ENCODE results near the gene ZNF225.
"Not testable (repeated sequence)": the region's sequence is repeated elsewhere in the genome, so short reads cannot be mapped to it uniquely, and the experiment has no call there.

The ZNF225 gene

DNA sequence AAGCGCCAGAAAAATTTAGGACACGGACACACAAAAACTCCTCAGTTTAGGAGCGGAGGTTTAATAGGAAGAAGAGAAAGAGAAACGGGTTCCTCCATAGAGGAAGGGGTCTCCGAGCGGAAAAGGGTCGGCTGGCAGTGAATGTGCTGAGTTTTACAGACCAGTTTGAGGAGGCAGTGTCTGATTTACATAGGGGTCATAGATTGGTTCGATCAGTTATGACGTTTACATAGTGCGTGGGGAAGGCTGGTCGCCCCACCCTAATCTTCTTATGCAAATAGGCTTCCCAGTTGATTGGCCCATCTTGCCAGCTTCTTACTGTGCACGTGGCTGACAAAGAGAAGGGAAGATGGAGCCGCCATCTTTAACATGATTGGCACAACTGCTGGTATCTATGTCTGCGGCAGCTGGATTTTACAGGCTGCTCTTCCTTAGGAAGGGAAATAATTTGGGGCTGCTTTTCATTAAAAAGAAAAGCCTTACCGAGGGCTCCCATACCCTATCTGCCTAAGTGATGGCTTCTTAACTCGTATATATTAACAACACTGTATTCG lies 1.2 kb upstream of the ZNF225 start:
- peaks cover 21 to 37% of the 10 kb centered on the region in 2 donors for H3K9me3 ChIP-seq (ENCODE audit: control insufficient read depth in 1 of 2, low read length in 2 of 2)
- no peaks in the 10 kb centered on the region for H3K27me3 ChIP-seq (ENCODE audit: low read depth, low read length)
- H3K27ac ChIP-seq (ENCODE audit: low read length), result no peak overlapping the region
- peaks cover 14 to 32% of the 10 kb centered on the region in 2 donors for H3K36me3 ChIP-seq (ENCODE audit: control insufficient read depth in 1 of 2, insufficient read depth in 2 of 2, low read length in 2 of 2)
- peak overlapping the region; percentile 87 to 97 for H3K4me3 ChIP-seq (ENCODE audit: low read depth in 1 of 2, low read length in 2 of 2)
- peaks cover 4 to 16% of the 10 kb centered on the region in 2 donors for H3K4me1 ChIP-seq (ENCODE audit: control insufficient read depth in 1 of 2, insufficient read depth in 2 of 2, low read length in 2 of 2)

DNA sequence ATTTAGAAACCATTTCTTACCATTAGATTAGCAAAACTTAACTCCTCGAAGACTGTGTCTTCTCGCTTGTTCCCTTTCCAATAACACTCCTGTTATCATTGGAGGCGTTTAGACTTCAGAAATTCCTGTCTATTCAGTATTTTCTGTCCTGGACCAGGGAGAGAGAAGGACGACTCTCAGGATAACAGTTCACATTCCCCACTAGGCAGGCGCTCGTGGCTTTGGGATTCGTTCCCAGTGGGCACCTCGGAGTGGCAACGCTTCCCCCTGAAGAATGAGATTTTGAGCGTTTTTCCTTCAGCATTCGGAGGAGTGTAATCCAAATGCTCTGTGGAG lies 429 bp upstream of the ZNF225 start:
- H3K9me3 ChIP-seq (ENCODE audit: control insufficient read depth in 1 of 2, low read length in 2 of 2), result peaks cover 13 to 29% of the 10 kb centered on the region in 2 donors
- no peaks in the 10 kb centered on the region for H3K27me3 ChIP-seq (ENCODE audit: low read depth, low read length)
- peak overlapping the region; percentile 64 for H3K27ac ChIP-seq (ENCODE audit: low read length)
- H3K4me3 ChIP-seq (ENCODE audit: low read depth in 1 of 2, low read length in 2 of 2), result peak overlapping the region; percentile 87 to 97
- H3K36me3 ChIP-seq (ENCODE audit: control insufficient read depth in 1 of 2, insufficient read depth in 2 of 2, low read length in 2 of 2), result peaks cover 14 to 29% of the 10 kb centered on the region in 2 donors
- H3K4me1 ChIP-seq (ENCODE audit: control insufficient read depth in 1 of 2, insufficient read depth in 2 of 2, low read length in 2 of 2), result peaks cover 4 to 16% of the 10 kb centered on the region in 2 donors

DNA sequence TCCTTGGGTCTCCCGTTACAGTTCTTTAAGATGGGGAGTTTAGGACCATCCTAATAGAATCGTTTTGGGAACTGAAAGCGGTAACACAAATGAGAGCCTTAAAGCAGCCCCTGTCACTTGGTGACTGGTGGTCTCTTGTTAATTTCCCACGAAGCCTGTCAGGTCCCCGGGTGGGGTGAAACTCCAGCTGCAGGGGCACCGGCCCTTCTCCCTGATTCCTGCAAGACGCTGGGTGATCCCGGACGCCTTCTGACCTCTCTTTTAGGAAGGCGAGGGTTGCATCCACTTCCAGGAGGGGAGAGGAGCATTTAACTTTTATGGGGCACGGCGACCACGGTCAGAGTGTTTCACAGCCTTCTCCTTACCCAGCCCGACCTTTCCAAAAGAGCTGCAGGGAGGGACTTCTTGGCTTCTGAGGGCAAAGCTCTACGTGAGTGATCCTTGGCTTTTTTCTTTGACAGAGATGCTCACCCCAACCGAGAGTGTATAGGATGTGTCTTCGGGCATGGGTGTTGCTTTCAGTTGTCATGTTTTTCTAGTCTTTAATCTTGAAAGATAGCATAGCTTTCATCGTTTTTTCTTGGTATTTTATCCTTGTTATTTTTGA lies 688 bp downstream of the ZNF225 start:
- H3K4me1 ChIP-seq (ENCODE audit: control insufficient read depth in 1 of 2, insufficient read depth in 2 of 2, low read length in 2 of 2), result peaks cover 4 to 16% of the 10 kb centered on the region in 2 donors
- H3K27ac ChIP-seq (ENCODE audit: low read length), result peak overlapping the region; percentile 88
- peaks cover 16 to 32% of the 10 kb centered on the region in 2 donors for H3K36me3 ChIP-seq (ENCODE audit: control insufficient read depth in 1 of 2, insufficient read depth in 2 of 2, low read length in 2 of 2)
- H3K4me3 ChIP-seq (ENCODE audit: low read depth in 1 of 2, low read length in 2 of 2), result peak overlapping the region; percentile 87 to 97
- peaks cover 5 to 24% of the 10 kb centered on the region in 2 donors for H3K9me3 ChIP-seq (ENCODE audit: control insufficient read depth in 1 of 2, low read length in 2 of 2)
- no peaks in the 10 kb centered on the region for H3K27me3 ChIP-seq (ENCODE audit: low read depth, low read length)

DNA sequence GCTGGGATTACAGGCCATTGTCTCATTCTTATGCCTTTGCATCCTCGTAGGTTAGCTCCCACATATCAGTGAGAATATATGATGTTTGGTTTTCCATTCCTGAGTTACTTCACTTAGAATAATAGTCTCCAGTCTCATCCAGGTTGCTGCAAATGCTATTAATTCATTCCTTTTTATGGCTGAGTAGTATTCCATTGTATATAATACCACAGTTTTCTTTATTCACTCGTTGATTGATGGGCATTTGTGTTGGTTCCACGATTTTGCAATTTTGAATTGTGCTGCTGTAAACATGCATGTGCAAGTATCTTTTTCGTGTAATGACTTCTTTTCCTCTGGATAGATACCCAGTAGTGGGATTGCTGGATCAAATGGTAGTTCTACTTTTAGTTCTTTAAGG lies 8.0 kb downstream of the ZNF225 start:
- not testable (repeated sequence) for H3K4me3 ChIP-seq (ENCODE audit: low read depth in 1 of 2, low read length in 2 of 2); H3K4me1 ChIP-seq (ENCODE audit: control insufficient read depth in 1 of 2, insufficient read depth in 2 of 2, low read length in 2 of 2); H3K27ac ChIP-seq (ENCODE audit: low read length); H3K27me3 ChIP-seq (ENCODE audit: low read depth, low read length)
- peaks cover 25 to 89% of the 10 kb centered on the region in 2 donors for H3K36me3 ChIP-seq (ENCODE audit: control insufficient read depth in 1 of 2, insufficient read depth in 2 of 2, low read length in 2 of 2)
- H3K9me3 ChIP-seq (ENCODE audit: control insufficient read depth in 1 of 2, low read length in 2 of 2), result peaks cover 0 to 31% of the 10 kb centered on the region in 2 donors

DNA sequence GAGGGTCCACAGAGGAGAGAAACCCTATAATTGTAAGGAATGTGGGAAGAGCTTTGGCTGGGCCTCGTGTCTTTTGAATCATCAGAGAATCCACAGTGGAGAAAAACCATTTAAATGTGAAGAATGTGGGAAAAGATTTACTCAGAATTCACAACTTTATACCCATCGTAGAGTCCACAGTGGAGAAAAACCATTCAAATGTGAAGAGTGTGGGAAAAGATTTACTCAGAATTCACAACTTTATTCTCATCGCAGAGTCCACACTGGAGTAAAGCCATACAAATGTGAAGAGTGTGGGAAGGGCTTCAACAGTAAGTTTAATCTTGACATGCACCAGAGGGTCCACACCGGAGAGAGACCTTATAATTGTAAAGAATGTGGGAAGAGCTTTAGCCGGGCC lies 18.8 kb downstream of the ZNF225 start:
- H3K27me3 ChIP-seq (ENCODE audit: low read depth, low read length), result no peaks in the 10 kb centered on the region
- no peak overlapping the region for H3K27ac ChIP-seq (ENCODE audit: low read length)
- peak overlapping the region in 1 of 2 donors; percentile 39 for H3K4me3 ChIP-seq (ENCODE audit: low read depth in 1 of 2, low read length in 2 of 2)
- H3K4me1 ChIP-seq (ENCODE audit: control insufficient read depth in 1 of 2, insufficient read depth in 2 of 2, low read length in 2 of 2), result no peaks in the 10 kb centered on the region
- H3K9me3 ChIP-seq (ENCODE audit: control insufficient read depth in 1 of 2, low read length in 2 of 2), result peaks cover 34 to 47% of the 10 kb centered on the region in 2 donors
- H3K36me3 ChIP-seq (ENCODE audit: control insufficient read depth in 1 of 2, insufficient read depth in 2 of 2, low read length in 2 of 2), result peaks cover 29 to 58% of the 10 kb centered on the region in 2 donors

DNA sequence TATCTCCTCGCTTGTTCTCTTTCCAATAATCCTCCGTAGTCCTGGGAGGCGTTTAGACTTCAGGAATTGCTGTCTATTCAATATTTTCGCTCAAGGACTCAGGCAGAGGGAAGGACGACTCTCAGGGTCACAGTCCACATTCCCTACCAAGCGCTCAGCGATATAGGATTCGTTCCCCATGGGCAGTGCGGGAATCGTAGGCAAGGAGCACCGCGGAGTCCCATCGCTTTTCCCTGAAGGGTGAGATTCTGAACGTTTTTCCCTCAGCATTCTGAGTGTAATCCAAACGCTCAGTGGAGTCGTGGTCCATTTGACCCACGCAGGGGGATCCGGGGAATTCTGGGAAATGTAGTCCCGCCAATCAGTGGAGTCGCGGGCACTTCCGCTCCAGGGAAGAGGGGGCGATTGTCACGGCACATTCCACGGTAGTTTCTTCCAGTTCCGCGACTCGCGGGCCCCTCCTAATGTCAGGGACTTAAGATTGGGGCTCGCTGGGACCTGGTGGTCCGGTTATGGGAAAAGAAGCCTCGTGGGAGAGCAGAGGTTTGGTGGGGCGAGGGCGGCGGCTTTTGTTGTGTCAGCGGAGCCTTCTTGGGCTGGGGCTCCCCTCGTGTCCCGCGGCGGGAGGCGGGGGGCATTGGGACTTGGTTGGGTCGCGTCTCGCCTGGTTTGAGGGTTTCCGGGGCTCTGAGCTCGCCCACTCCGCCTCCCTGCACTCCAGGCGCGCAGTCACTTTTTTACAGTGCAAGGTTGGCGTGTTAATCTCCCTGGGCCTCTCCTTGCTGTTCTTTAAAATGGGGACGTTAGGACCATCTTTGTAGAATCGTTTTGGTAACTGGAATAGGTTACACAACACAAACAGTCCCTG lies 28.2 kb downstream of the ZNF225 start, which contains the start of gene ZNF234:
ZNF234 (plus strand) TSS at position 364 of the 868 bp plus-strand sequence. CDS start 3,079 bp downstream, outside the sequence.
- Histone ChIP-seq H3K9me3 (ENCODE audit: control insufficient read depth in 1 of 2, low read length in 2 of 2) (no peaks in the 10 kb centered on the region), H3K27ac (ENCODE audit: low read length) (peak within 1 kb of the TSS; percentile 80), H3K4me1 (ENCODE audit: control insufficient read depth in 1 of 2, insufficient read depth in 2 of 2, low read length in 2 of 2) (peaks cover 0 to 12% of the 10 kb centered on the region in 2 donors), H3K27me3 (ENCODE audit: low read depth, low read length) (no peaks in the 10 kb centered on the region), H3K4me3 (ENCODE audit: low read depth in 1 of 2, low read length in 2 of 2) (peak within 1 kb of the TSS; percentile 85 to 91), H3K36me3 (ENCODE audit: control insufficient read depth in 1 of 2, insufficient read depth in 2 of 2, low read length in 2 of 2) (peaks cover 10 to 26% of the 10 kb centered on the region in 2 donors)

DNA sequence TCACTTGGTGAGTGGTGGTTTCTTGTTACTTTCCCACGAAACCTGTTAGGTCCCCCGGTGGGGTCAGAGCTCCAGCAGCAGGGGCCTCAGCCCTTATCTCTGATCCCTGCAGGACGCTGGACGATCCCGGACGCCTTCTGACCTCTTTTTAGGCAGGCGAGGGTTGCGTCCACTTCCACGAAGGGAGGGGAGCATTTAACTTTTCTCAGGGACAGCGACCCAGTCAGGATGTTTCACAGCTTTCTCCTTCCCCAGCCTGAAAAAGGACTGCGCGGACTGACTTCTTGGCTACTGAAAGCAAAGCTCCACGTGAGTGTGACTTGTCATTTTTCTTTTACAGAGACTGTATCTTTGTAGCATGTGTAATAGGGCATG lies 28.8 kb downstream of the ZNF225 start:
- Histone ChIP-seq H3K27me3 (ENCODE audit: low read depth, low read length) (no peaks in the 10 kb centered on the region), H3K4me3 (ENCODE audit: low read depth in 1 of 2, low read length in 2 of 2) (peak overlapping the region; percentile 85 to 91), H3K4me1 (ENCODE audit: control insufficient read depth in 1 of 2, insufficient read depth in 2 of 2, low read length in 2 of 2) (peaks cover 0 to 12% of the 10 kb centered on the region in 2 donors), H3K9me3 (ENCODE audit: control insufficient read depth in 1 of 2, low read length in 2 of 2) (no peaks in the 10 kb centered on the region), H3K27ac (ENCODE audit: low read length) (no peak overlapping the region), H3K36me3 (ENCODE audit: control insufficient read depth in 1 of 2, insufficient read depth in 2 of 2, low read length in 2 of 2) (peaks cover 11 to 27% of the 10 kb centered on the region in 2 donors)

DNA sequence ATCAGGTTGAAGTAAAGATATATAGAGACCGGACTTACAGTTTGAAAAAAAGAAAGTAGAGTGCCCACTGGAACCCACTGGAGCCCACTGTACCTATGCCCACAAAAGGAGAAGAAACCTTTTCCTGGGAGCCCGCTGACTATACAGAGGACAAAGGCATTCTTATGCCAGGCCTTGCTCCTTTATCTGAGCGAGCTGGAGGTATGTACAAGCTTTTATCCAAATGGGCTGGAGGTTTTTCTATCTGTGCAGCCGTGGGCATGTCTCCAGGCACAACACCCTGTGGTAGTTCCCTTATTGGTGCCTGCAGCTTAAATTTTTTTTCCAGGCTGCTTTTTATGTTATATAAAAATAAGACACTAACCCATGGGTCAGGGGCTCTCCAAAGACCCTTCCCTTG lies 36.6 kb downstream of the ZNF225 start:
- no peak overlapping the region for H3K27ac ChIP-seq (ENCODE audit: low read length)
- H3K27me3 ChIP-seq (ENCODE audit: low read depth, low read length), result no peaks in the 10 kb centered on the region
- no peak overlapping the region for H3K4me3 ChIP-seq (ENCODE audit: low read depth in 1 of 2, low read length in 2 of 2)
- H3K36me3 ChIP-seq (ENCODE audit: control insufficient read depth in 1 of 2, insufficient read depth in 2 of 2, low read length in 2 of 2), result peaks cover 57 to 91% of the 10 kb centered on the region in 2 donors
- H3K4me1 ChIP-seq (ENCODE audit: control insufficient read depth in 1 of 2, insufficient read depth in 2 of 2, low read length in 2 of 2), result no peaks in the 10 kb centered on the region
- peaks cover 27 to 40% of the 10 kb centered on the region in 2 donors for H3K9me3 ChIP-seq (ENCODE audit: control insufficient read depth in 1 of 2, low read length in 2 of 2)

DNA sequence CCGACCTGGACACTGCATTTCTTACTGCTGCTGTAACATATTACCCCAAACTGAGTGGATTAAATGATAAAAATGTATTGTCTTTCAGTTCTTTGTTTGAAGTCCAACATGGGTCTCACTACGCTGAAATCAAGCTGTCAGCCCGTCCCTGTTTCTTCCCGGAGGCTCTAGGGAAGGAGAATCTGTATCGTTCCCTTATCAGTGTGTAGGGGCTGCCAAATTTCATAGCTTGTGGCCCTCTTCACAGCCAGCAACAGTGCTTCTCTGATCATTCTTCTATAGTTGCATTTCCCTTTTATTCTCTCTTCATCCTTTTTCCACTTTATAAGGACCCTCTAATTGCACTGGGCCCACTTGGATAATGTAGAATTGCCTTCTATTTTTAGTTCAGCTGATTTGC lies 38.3 kb downstream of the ZNF225 start:
- no peaks in the 10 kb centered on the region for H3K4me1 ChIP-seq (ENCODE audit: control insufficient read depth in 1 of 2, insufficient read depth in 2 of 2, low read length in 2 of 2)
- peaks cover 34 to 52% of the 10 kb centered on the region in 2 donors for H3K9me3 ChIP-seq (ENCODE audit: control insufficient read depth in 1 of 2, low read length in 2 of 2)
- H3K27me3 ChIP-seq (ENCODE audit: low read depth, low read length), result no peaks in the 10 kb centered on the region
- peak overlapping the region in 1 of 2 donors; percentile 49 for H3K4me3 ChIP-seq (ENCODE audit: low read depth in 1 of 2, low read length in 2 of 2)
- H3K36me3 ChIP-seq (ENCODE audit: control insufficient read depth in 1 of 2, insufficient read depth in 2 of 2, low read length in 2 of 2), result peaks cover 53 to 87% of the 10 kb centered on the region in 2 donors
- no peak overlapping the region for H3K27ac ChIP-seq (ENCODE audit: low read length)

DNA sequence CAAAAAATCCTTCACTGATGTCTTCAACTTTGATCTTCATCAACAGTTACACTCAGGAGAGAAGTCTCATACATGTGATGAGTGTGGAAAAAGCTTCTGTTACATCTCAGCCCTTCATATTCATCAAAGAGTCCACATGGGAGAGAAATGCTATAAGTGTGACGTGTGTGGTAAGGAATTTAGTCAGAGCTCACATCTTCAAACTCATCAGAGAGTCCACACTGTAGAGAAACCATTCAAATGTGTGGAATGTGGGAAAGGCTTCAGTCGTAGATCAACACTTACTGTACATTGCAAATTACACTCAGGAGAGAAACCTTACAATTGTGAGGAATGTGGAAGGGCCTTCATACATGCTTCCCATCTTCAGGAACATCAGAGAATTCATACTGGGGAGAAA lies 43.3 kb downstream of the ZNF225 start:
- peaks cover 42 to 65% of the 10 kb centered on the region in 2 donors for H3K36me3 ChIP-seq (ENCODE audit: control insufficient read depth in 1 of 2, insufficient read depth in 2 of 2, low read length in 2 of 2)
- peaks cover 46 to 72% of the 10 kb centered on the region in 2 donors for H3K9me3 ChIP-seq (ENCODE audit: control insufficient read depth in 1 of 2, low read length in 2 of 2)
- peak overlapping the region; percentile 52 to 59 for H3K4me3 ChIP-seq (ENCODE audit: low read depth in 1 of 2, low read length in 2 of 2)
- H3K27me3 ChIP-seq (ENCODE audit: low read depth, low read length), result no peaks in the 10 kb centered on the region
- no peaks in the 10 kb centered on the region for H3K4me1 ChIP-seq (ENCODE audit: control insufficient read depth in 1 of 2, insufficient read depth in 2 of 2, low read length in 2 of 2)
- H3K27ac ChIP-seq (ENCODE audit: low read length), result no peak overlapping the region

DNA sequence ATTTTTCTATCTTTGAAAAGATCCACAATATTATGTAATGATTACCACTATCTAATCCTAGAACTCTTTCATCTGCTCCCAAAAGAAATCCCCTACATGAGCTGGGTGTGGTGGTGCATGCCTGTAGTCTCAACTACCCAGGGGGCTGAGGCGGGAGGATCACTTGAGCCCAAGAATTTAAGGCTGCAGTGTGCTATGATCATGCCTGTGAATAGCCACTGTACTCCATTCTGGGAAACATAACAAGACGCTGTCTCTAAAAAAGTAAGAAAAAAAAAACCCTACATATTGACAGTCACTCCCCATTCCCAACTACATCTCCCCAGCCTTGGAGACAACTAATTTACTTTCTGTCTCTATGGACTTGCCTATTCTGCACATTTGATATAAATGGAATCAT lies 50.6 kb downstream of the ZNF225 start:
- H3K27ac ChIP-seq (ENCODE audit: low read length), result no peak overlapping the region
- no peaks in the 10 kb centered on the region for H3K27me3 ChIP-seq (ENCODE audit: low read depth, low read length)
- peaks cover 15 to 29% of the 10 kb centered on the region in 2 donors for H3K9me3 ChIP-seq (ENCODE audit: control insufficient read depth in 1 of 2, low read length in 2 of 2)
- H3K4me3 ChIP-seq (ENCODE audit: low read depth in 1 of 2, low read length in 2 of 2), result peak overlapping the region in 1 of 2 donors; percentile 41
- H3K4me1 ChIP-seq (ENCODE audit: control insufficient read depth in 1 of 2, insufficient read depth in 2 of 2, low read length in 2 of 2), result peaks cover 0 to 11% of the 10 kb centered on the region in 2 donors
- peaks cover 8 to 23% of the 10 kb centered on the region in 2 donors for H3K36me3 ChIP-seq (ENCODE audit: control insufficient read depth in 1 of 2, insufficient read depth in 2 of 2, low read length in 2 of 2)
